SK-N-MC (cell line): ENCODE measurements around the gene SCFD2.

Experiments used
- EZH2 ChIP-seq: fragments of 200-600 bp; sonication (generic); IDR thresholded peaks from one replicate; pipeline ENCODE4 v1.6.1; 2017; ENCODE audit warnings: antibody characterized with exemption
- POLR2AphosphoS5 ChIP-seq: IDR thresholded peaks from 2 replicates; pipeline ENCODE4 v1.6.1; 2012; ENCODE audit warnings: mild to moderate bottlenecking, low read depth, low read length, borderline replicate concordance

DNA sequence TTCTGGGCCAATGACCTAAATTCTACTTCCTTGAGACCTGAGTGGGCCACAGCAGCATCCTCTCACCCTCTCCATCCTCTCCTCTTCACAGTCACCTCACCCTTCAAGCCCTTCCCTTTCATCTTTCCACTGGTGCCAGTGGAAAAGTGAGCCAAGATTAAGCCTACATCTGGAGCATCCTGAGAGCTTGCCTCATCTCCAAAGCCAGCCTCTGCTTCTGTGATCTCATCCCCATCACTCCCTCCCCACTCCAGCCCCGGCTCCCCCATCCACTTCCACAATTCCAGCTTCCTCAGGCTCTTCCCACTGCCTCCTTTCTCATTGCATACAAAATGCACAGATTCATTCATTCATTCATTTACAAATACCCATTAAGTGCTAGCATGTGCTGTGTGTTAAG is 513.8 kb downstream of the SCFD2 start:
- TF ChIP-seq EZH2 (no peak), POLR2AphosphoS5 (no peak)
